Breast epithelium (tissue), 3 donors: ENCODE data around the gene SMYD1.

Experiments used
- POLR2A ChIP-seq: fragments of 450-650 bp; IDR thresholded peaks from one replicate; pipeline ENCODE4 v1.6.1; 2016; ENCODE audit warnings: antibody characterized with exemption, mild to moderate bottlenecking, moderate library complexity
- POLR2AphosphoS5 ChIP-seq, 3 donors: sonication (generic); formaldehyde crosslinking; IDR thresholded peaks; one replicate each; pipeline ENCODE4 v1.6.1; 2017; ENCODE audit warnings: antibody characterized with exemption in 3 of 3
- TF ChIP-seq, protein P1 (sequence below), 3 donors: fragments of 450-650 bp; IDR thresholded peaks; one replicate each; pipeline ENCODE4 v1.5.1; 2016 to 2017; ENCODE audit warnings: antibody characterized with exemption in 3 of 3, mild to moderate bottlenecking in 3 of 3, moderate library complexity in 3 of 3

DNA sequence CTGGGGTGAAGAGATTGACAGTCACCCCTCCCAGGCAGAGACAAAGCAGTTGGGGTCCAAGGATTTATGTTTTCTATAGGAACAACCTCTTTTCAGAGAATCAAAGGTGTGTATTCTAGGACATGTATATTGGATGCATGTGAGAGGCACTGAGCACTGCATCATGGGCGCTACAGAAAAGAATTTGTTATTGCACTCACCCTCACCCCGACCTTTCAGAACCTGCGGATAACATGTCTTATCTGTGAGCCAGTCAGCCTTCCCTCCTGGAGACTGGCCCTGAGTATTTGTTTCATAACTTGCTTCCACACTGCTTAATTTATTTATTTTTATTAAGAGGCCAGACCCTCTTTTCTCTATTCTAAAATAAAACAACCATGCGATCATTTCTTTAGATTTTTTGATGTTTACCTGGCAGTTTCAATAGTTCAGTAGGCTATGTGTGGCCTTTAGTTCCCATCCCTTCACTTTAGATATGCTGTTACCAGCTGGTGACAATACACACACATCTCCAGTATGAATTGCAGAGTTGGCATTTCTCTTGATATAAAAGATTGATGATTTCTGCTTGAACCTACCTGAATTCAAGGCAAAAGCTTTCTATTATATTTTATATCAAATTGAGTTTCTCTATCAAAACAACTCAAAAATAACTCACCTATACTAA, 30.4 kb downstream of the SMYD1 start:
- TF ChIP-seq POLR2A: no peak
- TF ChIP-seq, protein P1, sequence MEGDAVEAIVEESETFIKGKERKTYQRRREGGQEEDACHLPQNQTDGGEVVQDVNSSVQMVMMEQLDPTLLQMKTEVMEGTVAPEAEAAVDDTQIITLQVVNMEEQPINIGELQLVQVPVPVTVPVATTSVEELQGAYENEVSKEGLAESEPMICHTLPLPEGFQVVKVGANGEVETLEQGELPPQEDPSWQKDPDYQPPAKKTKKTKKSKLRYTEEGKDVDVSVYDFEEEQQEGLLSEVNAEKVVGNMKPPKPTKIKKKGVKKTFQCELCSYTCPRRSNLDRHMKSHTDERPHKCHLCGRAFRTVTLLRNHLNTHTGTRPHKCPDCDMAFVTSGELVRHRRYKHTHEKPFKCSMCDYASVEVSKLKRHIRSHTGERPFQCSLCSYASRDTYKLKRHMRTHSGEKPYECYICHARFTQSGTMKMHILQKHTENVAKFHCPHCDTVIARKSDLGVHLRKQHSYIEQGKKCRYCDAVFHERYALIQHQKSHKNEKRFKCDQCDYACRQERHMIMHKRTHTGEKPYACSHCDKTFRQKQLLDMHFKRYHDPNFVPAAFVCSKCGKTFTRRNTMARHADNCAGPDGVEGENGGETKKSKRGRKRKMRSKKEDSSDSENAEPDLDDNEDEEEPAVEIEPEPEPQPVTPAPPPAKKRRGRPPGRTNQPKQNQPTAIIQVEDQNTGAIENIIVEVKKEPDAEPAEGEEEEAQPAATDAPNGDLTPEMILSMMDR (IDR thresholded peaks at IDR 0.05): no peak
- no peak for TF ChIP-seq POLR2AphosphoS5 (IDR thresholded peaks at IDR 0.05)
